Adrenal gland (tissue), 12 donors: ENCODE measurements around the gene MED12L. TPM values are rescaled to one million over a fixed set of nuclear protein-coding genes. Genes with fewer than 3 reads are reported as not detected.

Experiments used
- DNase-seq, 7 donors: peaks; one replicate each; pipeline ENCODE4 v3.0.0-alpha.2; 2019 to 2020
- H3K27ac ChIP-seq, 5 donors: fragments of 200-600 bp; sonication (generic) in 4 of 5; 1 replicate in 3 of 5; 2 replicates in 2 of 5; pipeline versions ENCODE4 v1.5.1 to v1.8.0; 2016 to 2020; ENCODE audit warnings: mild to moderate bottlenecking in 1 of 5
- H3K27me3 ChIP-seq: fragments of 200-600 bp; 2 replicates; pipeline ENCODE4 v1.8.0; 2021
- H3K36me3 ChIP-seq, 2 donors: fragments of 200-600 bp; replicated peaks in 1 of 2; 1 replicate in 1 of 2; 2 replicates in 1 of 2; pipeline versions ENCODE4 v1.5.1 to v1.8.0; 2018 to 2022
- H3K4me1 ChIP-seq, 2 donors: fragments of 200-600 bp; replicated peaks in 1 of 2; 1 replicate in 1 of 2; 2 replicates in 1 of 2; pipeline versions ENCODE4 v1.5.1 to v1.8.0; 2018 to 2021
- H3K4me3 ChIP-seq, 4 donors: fragments of 200-600 bp; sonication (generic) in 3 of 4; one replicate each; pipeline ENCODE4 v1.5.1; 2016 to 2018
- H3K9me3 ChIP-seq, 3 donors: fragments of 200-600 bp; sonication (generic) in 1 of 3; replicated peaks in 1 of 3; 1 replicate in 2 of 3; 2 replicates in 1 of 3; pipeline versions ENCODE4 v1.5.1 to v1.8.0; 2016 to 2021
- POLR2A ChIP-seq, 2 donors: fragments of 450-650 bp; IDR thresholded peaks; one replicate each; pipeline ENCODE4 v1.6.1; 2017; ENCODE audit warnings: antibody characterized with exemption in 2 of 2, mild to moderate bottlenecking in 2 of 2, moderate library complexity in 1 of 2
- WGBS, 4 donors: extraction: QIAGEN DNeasy Blood & Tissue Kit in 2 of 4; methylation state at CpG; one replicate each; pipeline versions ENCODE4 v1.1.5 to v1.1.7; 2013 to 2017; 5-methylcytosine and 5-hydroxymethylcytosine counted together
- intact Hi-C, 2 donors: fragments of 100-400 bp; cut with DNase I; formaldehyde crosslinking; loops; one replicate each; pipeline versions ENCODE4 v1.14.1 to v1.15.0; 2022 to 2023
- polyA plus RNA-seq, 3 donors: library from polyadenylated mRNA; stranded (reverse); fragments of 200-250 nt in 2 of 3; fragments of 350-450 nt in 1 of 3; fragmentation: Illumina TruSeq in 1 of 3; extraction: RNeasy Lipid Tissue Mini Kit (QIAGEN cat#74804) in 1 of 3; gene quantifications; one replicate each; pipeline ENCODE4 v1.2.3, GENCODE V29; 2013 to 2014
- total RNA-seq, 9 donors: library from RNA; depleted of rRNA in 4 of 9; stranded (reverse); fragments of >200 nt in 4 of 9; fragments of 120-200 nt in 1 of 9; fragmentation: NEBNext Ultra II Directional in 1 of 9; extraction: Animal tissue kit (Norgen Biotek cat#: 25700) in 1 of 9; gene quantifications; one replicate each; pipeline versions ENCODE4 v1.1.0 to v1.2.4, GENCODE V29; 2013 to 2023
- TF ChIP-seq, protein P1 (sequence below), 6 experiments: fragments of 450-650 bp in 4 of 6; fragments of 200-600 bp in 2 of 6; sonication (generic) in 1 of 6; IDR thresholded peaks; 1 replicate in 5 of 6; 2 replicates in 1 of 6; pipeline versions ENCODE4 v1.5.1 to v1.8.0; 2016 to 2021; ENCODE audit warnings: antibody characterized with exemption in 6 of 6, mild to moderate bottlenecking in 2 of 6, moderate library complexity in 1 of 6
- donor health status: healthy with polysubstance abuse.
- donor health status: Bipolar disorder and iron deficiency.
- donor health status: DM: yes; HTN: yes; CAD: no.
- donor health status: DM: no; HTN: no; CAD: no.
- donor health status: DM: no; HTN: no; CAD: no.
- donor health status: DM: yes; HTN: yes; CAD: no.

The MED12L gene
- total and polyA plus RNA-seq, 12 donors: 0.77 to 25.0 (median 6.3) TPM

DNA sequence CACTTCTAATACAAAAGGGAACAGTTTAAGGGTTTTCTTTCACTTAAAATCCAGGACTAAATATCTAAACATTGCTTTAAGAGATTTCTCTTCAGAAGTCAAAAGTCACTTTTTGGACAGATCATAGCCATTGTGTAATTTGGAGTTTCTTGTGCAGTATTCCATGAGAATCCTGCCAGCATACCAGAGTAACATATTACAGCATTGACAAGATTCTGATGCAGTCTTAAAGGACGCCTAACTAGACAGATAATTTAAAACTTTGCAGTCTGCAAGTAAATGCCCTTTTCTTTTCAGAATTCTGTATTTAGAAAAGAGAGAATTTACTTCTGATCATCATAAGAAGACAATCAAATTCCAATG, 392.9 kb downstream of the MED12L start:
- Histone ChIP-seq H3K9me3 (no peaks in the 10 kb centered on the region), H3K27ac (no peak overlapping the region), H3K27me3 (no peaks in the 10 kb centered on the region), H3K36me3 (no peaks in the 10 kb centered on the region), H3K4me3 (no peak overlapping the region), H3K4me1 (no peaks in the 10 kb centered on the region)
- 59 to 67% (median 60%) methylated on average over 1 of the region's 1 CpG for WGBS, 4 donors
- TF ChIP-seq POLR2A (IDR thresholded peaks at IDR 0.05): no peak
- TF ChIP-seq, protein P1, sequence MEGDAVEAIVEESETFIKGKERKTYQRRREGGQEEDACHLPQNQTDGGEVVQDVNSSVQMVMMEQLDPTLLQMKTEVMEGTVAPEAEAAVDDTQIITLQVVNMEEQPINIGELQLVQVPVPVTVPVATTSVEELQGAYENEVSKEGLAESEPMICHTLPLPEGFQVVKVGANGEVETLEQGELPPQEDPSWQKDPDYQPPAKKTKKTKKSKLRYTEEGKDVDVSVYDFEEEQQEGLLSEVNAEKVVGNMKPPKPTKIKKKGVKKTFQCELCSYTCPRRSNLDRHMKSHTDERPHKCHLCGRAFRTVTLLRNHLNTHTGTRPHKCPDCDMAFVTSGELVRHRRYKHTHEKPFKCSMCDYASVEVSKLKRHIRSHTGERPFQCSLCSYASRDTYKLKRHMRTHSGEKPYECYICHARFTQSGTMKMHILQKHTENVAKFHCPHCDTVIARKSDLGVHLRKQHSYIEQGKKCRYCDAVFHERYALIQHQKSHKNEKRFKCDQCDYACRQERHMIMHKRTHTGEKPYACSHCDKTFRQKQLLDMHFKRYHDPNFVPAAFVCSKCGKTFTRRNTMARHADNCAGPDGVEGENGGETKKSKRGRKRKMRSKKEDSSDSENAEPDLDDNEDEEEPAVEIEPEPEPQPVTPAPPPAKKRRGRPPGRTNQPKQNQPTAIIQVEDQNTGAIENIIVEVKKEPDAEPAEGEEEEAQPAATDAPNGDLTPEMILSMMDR (IDR thresholded peaks at IDR 0.05): no peak
- DNase-seq: no peak
- intact Hi-C loops: no loop called here

DNA sequence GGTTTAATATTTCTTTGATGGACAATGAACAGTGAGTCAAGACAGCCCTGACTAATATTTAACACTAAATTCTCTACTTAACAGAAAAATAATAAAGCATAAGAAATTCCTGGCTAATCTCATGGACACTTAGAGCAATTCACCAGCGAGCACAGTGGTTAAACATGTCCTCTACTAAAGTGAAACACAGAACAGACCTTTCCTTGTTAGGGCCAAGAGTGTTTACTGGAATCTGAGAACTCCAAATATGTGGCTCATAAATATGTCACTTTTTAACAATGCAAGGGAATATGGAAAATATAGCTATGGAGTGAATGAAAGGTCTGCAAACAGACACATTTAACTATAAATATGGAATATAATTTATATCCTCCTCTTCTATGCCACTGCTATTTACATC, 394.0 kb downstream of the MED12L start:
- Histone ChIP-seq H3K4me1 (no peaks in the 10 kb centered on the region), H3K4me3 (no peak overlapping the region), H3K27me3 (no peaks in the 10 kb centered on the region), H3K9me3 (no peaks in the 10 kb centered on the region), H3K27ac (no peak overlapping the region), H3K36me3 (no peaks in the 10 kb centered on the region)
- 0 to 41% (median 30%) methylated on average over 1 of the region's 1 CpG for WGBS, 4 donors
- no peak for DNase-seq
- intact Hi-C loops: no loop called here
- no peak for TF ChIP-seq POLR2A (IDR thresholded peaks at IDR 0.05)
- TF ChIP-seq, protein P1 (IDR thresholded peaks at IDR 0.05): no peak

DNA sequence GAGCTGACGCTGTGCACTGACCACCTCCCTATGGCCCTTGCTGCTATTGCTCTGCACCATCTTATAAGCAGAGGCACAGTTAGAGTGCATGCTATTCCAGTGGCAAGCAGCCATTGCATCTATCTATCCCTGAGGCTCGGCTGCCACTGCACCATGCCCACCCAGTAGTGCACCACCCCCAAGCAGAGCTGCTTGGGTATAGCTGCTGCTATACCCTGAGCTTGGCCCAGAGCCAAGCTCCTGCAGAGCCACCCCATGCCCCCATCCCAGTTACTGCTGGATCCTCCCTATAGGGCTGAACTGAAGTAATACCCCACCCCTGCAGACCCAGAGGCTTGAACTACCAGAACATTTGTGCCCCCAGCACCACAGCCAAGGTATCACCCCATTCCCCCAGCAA, 395.0 kb downstream of the MED12L start:
- no peaks in the 10 kb centered on the region for H3K36me3 ChIP-seq
- 88 to 100% (median 92%) methylated on average over 1 to 2 of the region's 2 CpGs for WGBS, 4 donors

DNA sequence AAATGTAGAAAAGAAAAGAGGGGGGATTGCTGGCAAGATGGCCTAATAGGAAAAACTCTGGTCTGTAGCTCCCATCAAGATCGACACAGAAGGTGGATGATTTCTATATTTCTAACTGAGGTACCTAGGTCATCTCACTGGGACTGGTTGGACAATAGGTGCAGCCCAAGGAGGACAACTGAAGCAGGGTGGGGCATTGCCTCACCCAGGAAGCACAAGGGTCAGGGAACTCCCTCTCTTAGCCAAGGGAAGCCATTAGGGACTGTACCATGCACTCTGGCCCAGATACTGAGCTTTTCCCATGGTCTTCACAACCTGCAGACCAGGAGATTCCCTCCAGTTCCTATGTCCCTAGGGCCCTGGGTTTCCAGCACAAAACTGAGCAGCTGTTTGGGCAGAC, 398.0 kb downstream of the MED12L start:
- intact Hi-C loops: no loop called here
- Histone ChIP-seq H3K9me3 (no peaks in the 10 kb centered on the region), H3K4me3 (no peak overlapping the region), H3K27ac (no peak overlapping the region), H3K36me3 (no peaks in the 10 kb centered on the region), H3K27me3 (no peaks in the 10 kb centered on the region), H3K4me1 (no peaks in the 10 kb centered on the region)
- no peak for DNase-seq
- 93 to 100% (median 94%) methylated on average over 1 of the region's 1 CpG for WGBS, 4 donors
- no peak for TF ChIP-seq POLR2A (IDR thresholded peaks at IDR 0.05)
- TF ChIP-seq, protein P1 (IDR thresholded peaks at IDR 0.05): no peak

More for the DNA sequence above, 395.0 kb downstream of the MED12L start:
- TF ChIP-seq, protein P1 (IDR thresholded peaks at IDR 0.05): no peak
- Histone ChIP-seq H3K27ac (no peak overlapping the region), H3K9me3 (no peaks in the 10 kb centered on the region), H3K4me1 (no peaks in the 10 kb centered on the region), H3K4me3 (no peak overlapping the region), H3K27me3 (no peaks in the 10 kb centered on the region)
- DNase-seq: no peak
- intact Hi-C loops: no loop called here
